ENCODE measurements around the gene PEPD.
"Not testable (repeated sequence)": the region's sequence is repeated elsewhere in the genome, so short reads cannot be mapped to it uniquely, and the experiment has no call there.

The PEPD gene

GRCh38 chr19:33479570-33479969 lies 42.0 kb downstream of the PEPD start:
- in situ Hi-C loops (cut with HindIII; ENCODE audit: low sequenced_read_pairs), result not testable (repeated sequence)

GRCh38 chr19:33477781-33478180 lies 43.8 kb downstream of the PEPD start:
- in situ Hi-C loops (cut with HindIII; ENCODE audit: low sequenced_read_pairs), result no loop called here

- in situ Hi-C loops (cut with HindIII; ENCODE audit: low sequenced_read_pairs), result no loop called here
Observed at GRCh38 chr19:33476151-33476707, 45.4 kb downstream of the PEPD start.

- in situ Hi-C loops (cut with HindIII; ENCODE audit: low sequenced_read_pairs), result no loop called here
Observed at GRCh38 chr19:33473653-33474305, 47.8 kb downstream of the PEPD start.

GRCh38 chr19:33472691-33473652 lies 48.6 kb downstream of the PEPD start:
- in situ Hi-C loops (cut with HindIII; ENCODE audit: low sequenced_read_pairs), result no loop called here

- in situ Hi-C loops (cut with HindIII; ENCODE audit: low sequenced_read_pairs), result no loop called here
Observed at GRCh38 chr19:33472226-33472625, 49.4 kb downstream of the PEPD start.

- in situ Hi-C loops (cut with HindIII; ENCODE audit: low sequenced_read_pairs), result no loop called here
Observed at GRCh38 chr19:33471111-33471996, 50.2 kb downstream of the PEPD start.

GRCh38 chr19:33470686-33471085 lies 50.9 kb downstream of the PEPD start:
- in situ Hi-C loops (cut with HindIII; ENCODE audit: low sequenced_read_pairs), result no loop called here

- in situ Hi-C loops (cut with HindIII; ENCODE audit: low sequenced_read_pairs), result no loop called here
Observed at GRCh38 chr19:33470040-33470330, 51.6 kb downstream of the PEPD start.

- in situ Hi-C loops (cut with HindIII; ENCODE audit: low sequenced_read_pairs), result no loop called here
Observed at GRCh38 chr19:33469171-33470039, 52.2 kb downstream of the PEPD start.

- in situ Hi-C loops (cut with HindIII; ENCODE audit: low sequenced_read_pairs), result no loop called here
Observed at GRCh38 chr19:33468361-33469170, 53.0 kb downstream of the PEPD start.

- in situ Hi-C loops (cut with HindIII; ENCODE audit: low sequenced_read_pairs), result no loop called here
Observed at GRCh38 chr19:33467851-33468250, 53.7 kb downstream of the PEPD start.

- in situ Hi-C loops (cut with HindIII; ENCODE audit: low sequenced_read_pairs), result no loop called here
Observed at GRCh38 chr19:33465834-33466233, 55.8 kb downstream of the PEPD start.

- in situ Hi-C loops (cut with HindIII; ENCODE audit: low sequenced_read_pairs), result no loop called here
Observed at GRCh38 chr19:33465371-33465770, 56.2 kb downstream of the PEPD start.

GRCh38 chr19:33464733-33465115 lies 56.9 kb downstream of the PEPD start:
- in situ Hi-C loops (cut with HindIII; ENCODE audit: low sequenced_read_pairs), result no loop called here

- in situ Hi-C loops (cut with HindIII; ENCODE audit: low sequenced_read_pairs), result no loop called here
Observed at GRCh38 chr19:33464010-33464732, 57.4 kb downstream of the PEPD start.

- in situ Hi-C loops (cut with HindIII; ENCODE audit: low sequenced_read_pairs), result no loop called here
Observed at GRCh38 chr19:33463199-33463598, 58.4 kb downstream of the PEPD start.

GRCh38 chr19:33462112-33462791 lies 59.3 kb downstream of the PEPD start:
- in situ Hi-C loops (cut with HindIII; ENCODE audit: low sequenced_read_pairs), result no loop called here

Data from endothelial cell of hepatic sinusoid (primary cell).